Hematopoietic multipotent progenitor cell treated with erythropoietin and hydrocortisone succinate and interleukin-3 and kit ligand, for 8 days (in vitro differentiated cells): ENCODE measurements around the gene DAGLA.

ENCODE experiments used
- DNase-seq: peaks from one replicate; pipeline ENCODE4 v3.0.0-alpha.2; 2015

DAGLA gene

GRCh38 chr11:61691380-61692156 is 11.4 kb downstream of the DAGLA start:
- DNase-seq, result no peak

GRCh38 chr11:61693922-61694601 is 13.9 kb downstream of the DAGLA start:
- DNase-seq, result no peak

DNA sequence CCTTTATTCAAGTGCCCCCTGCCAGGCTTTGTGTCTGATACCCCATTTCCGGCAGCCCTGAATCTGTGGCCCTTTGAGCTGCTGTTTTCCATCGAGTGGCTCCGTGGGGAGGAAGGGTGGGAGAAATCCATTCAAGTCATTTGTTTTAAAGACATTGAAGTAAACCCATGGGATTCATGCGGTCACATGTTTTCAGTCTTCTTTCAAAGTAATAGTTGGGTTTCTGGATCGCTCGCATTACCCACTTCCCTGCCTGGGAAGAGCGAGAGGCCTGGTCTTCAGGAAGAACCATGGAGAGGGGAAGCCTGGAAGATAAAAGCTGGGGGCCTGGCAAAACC is 14.4 kb downstream of the DAGLA start:
- DNase-seq, result no peak

DNA sequence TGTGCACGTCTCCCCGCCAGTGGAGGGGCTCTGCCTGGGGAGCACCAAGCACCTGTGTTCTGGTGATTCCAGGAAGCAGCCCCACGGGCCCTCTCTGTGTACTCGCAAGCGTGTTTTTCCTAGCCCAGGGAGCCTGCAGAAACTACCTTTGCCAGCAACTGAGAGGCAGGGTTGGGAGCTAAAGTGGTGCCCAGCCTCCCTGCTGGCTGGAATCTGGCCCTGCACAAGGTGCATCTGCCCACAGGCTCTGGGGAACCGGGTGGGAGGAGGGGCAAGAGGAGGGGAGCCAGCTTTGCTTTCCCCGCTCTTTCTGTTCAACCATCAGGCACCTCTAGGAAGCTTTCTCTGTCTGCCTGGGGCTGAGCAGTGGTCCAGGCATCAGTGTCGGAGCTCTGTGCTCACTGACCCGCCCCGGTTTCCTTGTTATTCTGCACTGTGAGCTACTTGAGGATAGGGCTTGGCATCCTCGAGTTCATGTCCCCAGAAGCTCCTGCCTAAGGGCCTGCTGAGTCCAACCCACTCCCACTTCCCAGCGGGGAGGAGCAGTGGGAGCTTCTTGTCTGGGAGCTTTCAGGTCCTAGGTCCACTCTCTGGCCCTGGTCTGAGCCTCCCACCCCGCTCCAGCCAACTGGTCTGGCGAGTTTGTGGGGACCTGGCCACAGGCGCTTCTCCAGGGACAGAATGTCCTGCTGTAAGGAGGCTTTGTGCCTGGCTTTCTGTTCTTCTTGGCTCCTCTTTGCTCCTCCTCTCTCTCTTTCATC is 14.9 kb downstream of the DAGLA start:
- no peak for DNase-seq

- no peak for DNase-seq
These were observed 15.7 kb downstream of the DAGLA start for GRCh38 chr11:61695917-61696316.

- no peak for DNase-seq
These were observed 16.4 kb downstream of the DAGLA start for GRCh38 chr11:61696602-61697001.

DNA sequence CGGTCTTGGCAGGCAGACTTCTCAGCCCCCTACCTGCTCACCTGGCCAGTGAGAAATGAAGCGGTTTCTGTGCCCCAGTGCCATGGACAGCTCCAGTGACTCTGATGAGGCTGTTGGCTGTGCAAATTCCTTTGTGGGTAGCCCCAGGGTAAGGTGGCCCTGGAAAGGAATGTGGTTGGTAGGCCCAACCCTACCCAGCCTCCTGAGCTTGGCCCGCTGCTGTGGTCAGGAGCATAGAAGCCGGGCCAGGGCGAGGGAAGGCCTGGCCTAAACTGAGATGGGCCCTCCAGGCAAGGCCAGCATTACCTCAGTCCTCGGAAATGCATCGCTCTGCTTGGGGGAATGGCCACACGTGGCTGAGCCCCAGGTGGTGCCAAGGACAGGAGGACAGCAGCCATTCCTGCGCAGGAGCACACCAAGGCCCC is 16.9 kb downstream of the DAGLA start:
- DNase-seq, result no peak

DNA sequence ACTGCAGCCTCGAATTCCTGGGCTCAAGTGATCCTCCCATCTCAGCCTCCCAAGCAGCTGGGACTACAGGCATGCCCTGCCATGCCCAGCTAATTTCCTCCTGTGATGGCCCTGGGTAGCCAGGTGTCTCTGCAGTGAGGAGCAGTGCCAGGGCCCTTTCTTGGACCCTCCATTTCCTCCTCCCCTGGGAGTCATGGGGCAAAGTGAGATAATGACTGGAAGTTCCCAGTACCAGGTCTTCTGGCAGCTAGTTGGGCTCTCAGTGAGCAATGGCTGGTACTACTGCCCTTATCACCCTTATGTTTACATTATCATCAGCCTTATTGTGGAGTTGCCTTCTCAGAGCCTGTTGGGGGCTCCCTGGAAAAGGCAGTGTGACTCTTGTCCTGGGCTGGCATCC is 17.6 kb downstream of the DAGLA start:
- no peak for DNase-seq

- DNase-seq, result no peak
These were observed 18.2 kb downstream of the DAGLA start for GRCh38 chr11:61698173-61698948.

DNA sequence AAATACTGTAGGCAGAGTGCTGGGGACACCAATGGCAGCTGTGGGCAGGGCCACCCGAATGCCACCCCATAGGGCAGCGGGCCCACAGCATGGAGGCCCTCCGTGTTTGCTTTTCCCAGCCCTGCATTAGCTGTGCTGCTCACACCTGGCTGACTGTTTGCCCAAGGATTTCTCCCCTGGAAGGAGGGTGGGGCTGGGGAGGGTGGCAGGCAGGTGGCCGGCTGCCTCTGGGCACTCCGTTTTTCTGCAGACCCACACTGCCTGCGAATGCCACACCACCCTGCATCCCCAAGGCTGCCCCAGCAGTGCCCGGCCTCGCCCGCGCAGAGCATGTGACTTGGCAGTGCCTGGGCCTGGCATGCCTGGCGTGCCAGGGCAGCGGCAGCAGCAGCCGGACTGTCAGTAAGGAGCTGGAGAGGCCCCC is 19.6 kb downstream of the DAGLA start:
- no peak for DNase-seq

GRCh38 chr11:61700212-61700611 is 20.0 kb downstream of the DAGLA start:
- DNase-seq, result no peak

DNA sequence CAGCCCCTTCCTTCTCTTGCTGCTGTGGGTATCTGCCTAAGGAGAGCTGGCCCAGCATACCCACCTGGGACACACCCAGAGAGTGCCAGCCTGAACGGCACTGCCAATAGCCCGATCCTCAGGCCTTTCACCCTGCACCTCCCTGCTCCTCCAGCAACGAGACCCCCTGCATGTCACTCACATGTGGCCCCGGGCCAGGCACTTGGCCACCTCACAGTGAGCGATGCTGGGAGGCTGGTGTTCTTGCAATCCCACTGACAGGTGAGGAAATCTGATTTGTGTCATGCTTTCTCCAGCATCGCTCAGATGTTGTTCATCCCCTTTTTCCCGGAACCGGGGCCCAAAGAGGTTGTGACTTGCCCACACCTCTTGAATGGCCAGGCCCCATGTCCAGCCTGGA is 20.5 kb downstream of the DAGLA start:
- DNase-seq, result no peak

DNA sequence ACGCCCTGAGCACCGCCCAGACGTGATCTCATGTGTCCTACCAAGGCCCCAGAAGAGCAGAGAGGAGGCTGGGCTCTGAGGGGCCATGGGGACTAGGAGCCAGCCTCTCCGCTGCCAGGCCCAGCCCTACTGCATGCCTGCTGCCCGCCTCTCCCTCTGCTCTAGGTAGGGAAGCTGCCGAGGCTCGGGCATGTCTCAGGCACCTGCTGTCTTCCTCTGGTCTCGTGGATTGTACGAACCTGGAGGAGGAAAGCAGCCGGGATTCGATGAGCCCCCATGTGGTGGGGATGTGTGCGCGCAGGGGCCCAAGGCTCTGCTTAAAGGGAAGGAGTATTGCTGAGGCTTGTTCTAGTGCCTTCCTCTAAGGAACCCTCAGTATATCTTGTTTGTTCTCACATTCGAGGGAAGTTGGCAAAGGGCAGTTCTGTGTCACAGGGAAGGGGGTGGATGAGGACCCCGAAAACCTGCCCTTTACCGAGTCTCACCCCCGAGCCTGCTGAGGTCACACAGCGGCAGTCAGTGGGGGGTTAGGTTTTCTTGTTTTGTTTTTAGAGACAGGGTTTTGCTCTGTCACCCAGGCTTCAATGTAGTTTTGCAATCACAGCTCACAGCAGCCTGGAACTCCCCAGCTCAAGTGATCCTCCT is 21.2 kb downstream of the DAGLA start:
- no peak for DNase-seq

- DNase-seq, result no peak
These were observed 22.6 kb downstream of the DAGLA start for GRCh38 chr11:61702701-61703312.

DNA sequence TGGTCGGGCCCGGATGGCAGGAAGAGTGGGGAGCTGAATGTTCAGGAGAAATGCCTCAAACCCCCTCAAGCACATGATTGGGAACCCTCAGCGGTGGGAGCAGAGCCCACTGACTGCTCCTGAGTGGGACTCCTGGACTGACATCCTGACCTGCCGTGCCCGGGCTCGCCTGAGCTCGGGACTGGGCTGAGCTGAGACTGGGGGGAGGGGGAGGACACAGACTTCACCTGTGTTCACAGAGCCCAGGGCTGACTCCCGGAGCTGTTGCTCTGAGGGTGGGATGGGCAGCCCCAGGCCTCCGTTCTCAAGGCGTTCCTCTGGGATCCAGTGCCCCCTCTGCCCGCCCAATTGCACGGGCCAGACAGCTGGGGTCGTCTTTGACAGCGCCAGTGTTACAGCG is 24.6 kb downstream of the DAGLA start:
- no peak for DNase-seq

DNA sequence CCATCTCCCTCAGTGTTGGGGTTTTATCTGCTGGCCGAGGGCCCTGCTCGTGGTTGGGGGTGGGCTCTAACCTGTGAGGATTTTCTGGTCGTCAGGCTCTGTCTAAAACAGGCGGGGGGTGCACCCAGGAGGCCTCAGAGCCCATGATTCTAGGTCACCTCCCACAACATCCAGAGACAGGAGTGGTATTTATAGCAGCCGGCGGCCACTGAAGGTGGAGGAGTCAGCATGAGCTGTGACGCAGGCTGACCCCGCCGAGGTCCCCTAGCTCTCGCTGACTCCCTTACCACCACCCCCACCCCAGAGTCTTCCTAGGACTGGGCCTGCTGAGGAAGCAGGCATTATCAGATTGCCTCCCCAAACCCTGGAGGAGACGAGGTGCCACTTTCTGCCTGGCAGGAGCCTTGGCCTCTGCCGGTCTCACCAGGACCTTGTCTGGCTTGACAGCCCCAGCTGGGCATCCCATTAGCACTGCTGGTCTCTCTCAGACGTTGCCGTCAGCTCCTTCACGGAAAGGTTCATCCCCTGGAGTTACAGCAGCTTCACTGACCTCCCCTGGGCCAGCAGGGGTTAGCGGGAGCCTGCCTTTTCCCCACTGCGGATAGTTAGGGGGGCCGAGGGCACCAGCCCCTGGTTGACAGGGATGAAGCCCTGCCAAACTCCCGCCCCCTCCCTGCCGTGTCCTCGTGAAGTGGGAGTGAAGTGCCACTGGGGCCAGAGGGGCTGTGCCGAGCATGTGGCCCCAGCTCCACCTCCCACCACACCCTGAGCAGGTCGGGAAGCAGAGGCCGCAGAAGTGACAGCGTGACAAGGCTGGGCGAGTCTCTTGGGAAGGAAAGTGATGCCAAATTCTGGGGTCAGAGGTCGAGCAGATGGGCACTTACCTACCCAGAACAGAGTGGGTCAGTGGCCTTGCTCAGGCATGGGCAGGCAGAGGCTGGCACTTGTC is 26.5 kb downstream of the DAGLA start:
- no peak for DNase-seq

DNA sequence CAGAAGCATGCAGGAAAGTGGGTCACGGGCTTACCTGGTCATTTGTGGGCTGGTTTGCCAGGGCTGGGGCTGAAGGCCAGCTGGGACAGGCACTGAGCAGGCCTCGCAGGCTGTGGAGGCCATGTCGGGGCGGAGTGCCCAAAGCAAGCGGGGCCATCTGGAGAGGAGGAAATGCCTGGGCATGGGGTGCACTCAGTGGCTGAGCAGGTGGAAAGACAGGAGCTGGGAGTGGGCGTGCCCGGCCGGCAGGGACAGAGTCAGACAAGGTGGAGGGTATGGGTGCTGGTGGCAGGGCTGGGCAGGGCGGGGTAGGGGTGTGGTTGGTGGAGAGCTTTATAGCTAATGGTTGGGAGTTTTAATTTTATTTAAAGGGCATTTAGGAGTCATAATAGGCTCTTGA is 27.4 kb downstream of the DAGLA start:
- no peak for DNase-seq

DNA sequence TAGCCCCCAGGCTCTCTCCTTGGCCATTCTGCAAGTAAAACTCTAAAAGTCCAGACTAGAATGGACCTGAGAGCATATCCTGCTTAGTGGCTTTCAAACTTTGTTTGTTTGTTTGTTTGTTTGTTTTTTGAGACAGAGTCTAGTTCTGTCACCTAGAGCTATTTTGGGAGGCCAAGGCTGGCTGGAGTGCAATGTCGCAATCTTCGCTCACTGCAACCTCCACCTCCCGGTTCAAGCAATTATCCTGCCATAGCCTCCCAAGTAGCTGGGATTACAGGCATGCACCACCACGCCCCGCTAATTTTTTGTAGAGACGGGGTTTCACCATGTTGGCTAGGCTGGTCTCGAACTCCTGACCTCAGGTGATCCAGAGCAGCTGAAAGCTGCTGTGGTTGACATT is 28.9 kb downstream of the DAGLA start:
- DNase-seq, result no peak

- DNase-seq, result no peak
These were observed 29.4 kb downstream of the DAGLA start for GRCh38 chr11:61709572-61709971.

DNA sequence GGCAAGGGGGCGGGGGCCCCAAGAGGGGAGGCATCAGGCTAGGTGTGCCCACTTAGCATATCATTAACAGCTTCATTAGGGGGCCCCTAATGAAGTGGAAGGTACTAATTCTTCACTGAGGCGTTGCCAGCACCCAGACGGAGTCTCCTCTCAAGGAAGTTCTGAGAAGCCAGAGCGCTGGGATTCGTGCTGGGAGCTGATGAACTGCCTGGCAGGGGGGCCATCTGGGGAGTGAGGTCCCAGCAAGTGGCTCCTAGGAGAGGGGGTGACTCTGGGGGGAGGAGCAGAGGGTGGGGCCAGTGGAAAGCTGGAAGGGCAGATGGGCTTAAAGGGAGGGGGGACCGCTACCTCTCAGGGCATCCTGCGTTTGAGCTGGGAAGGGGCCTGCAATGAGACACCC is 29.8 kb downstream of the DAGLA start:
- no peak for DNase-seq

GRCh38 chr11:61711037-61711436 is 30.8 kb downstream of the DAGLA start:
- no peak for DNase-seq
